GM19324 (cell line): ENCODE data around the gene MYO5C.

Experiments
- ATAC-seq: cut with Tn5 transposase; IDR thresholded peaks from one replicate; pipeline ENCODE4 v1.9.1; 2021; ENCODE audit warnings: mild to moderate bottlenecking, moderate library complexity; ENCODE audit not compliant: unreplicated experiment, low FRiP score

MYO5C gene

GRCh38 chr15:52295421-52296001, at the start of gene MYO5C:
Gene MYO5C, minus strand, starts transcription at chr15:52295804. Its CDS starts 168 bp downstream, at chr15:52295636.
- ATAC-seq = no peak

GRCh38 chr15:52344592-52344991, 49.0 kb upstream of the MYO5C start:
- ATAC-seq = no peak

- ATAC-seq = no peak
Measured at GRCh38 chr15:52343831-52344230, 48.2 kb upstream of the MYO5C start.

GRCh38 chr15:52340093-52340492, 44.5 kb upstream of the MYO5C start:
- no peak for ATAC-seq

- no peak for ATAC-seq
Measured at GRCh38 chr15:52338891-52339290, 43.3 kb upstream of the MYO5C start.

- ATAC-seq = no peak
Measured at GRCh38 chr15:52338058-52338457, 42.5 kb upstream of the MYO5C start.

GRCh38 chr15:52337198-52337853, 41.7 kb upstream of the MYO5C start:
- ATAC-seq = no peak

- ATAC-seq = no peak
Measured at GRCh38 chr15:52336529-52336928, 40.9 kb upstream of the MYO5C start.

- no peak for ATAC-seq
Measured at GRCh38 chr15:52334491-52335160, 39.0 kb upstream of the MYO5C start.

- ATAC-seq = peak; percentile 80
Measured at GRCh38 chr15:52331490-52332240, 36.1 kb upstream of the MYO5C start.

- no peak for ATAC-seq
Measured at GRCh38 chr15:52329987-52330386, 34.4 kb upstream of the MYO5C start.

- no peak for ATAC-seq
Measured at GRCh38 chr15:52329150-52329549, 33.5 kb upstream of the MYO5C start.

GRCh38 chr15:52328680-52329079, 33.1 kb upstream of the MYO5C start:
- no peak for ATAC-seq

- no peak for ATAC-seq
Measured at GRCh38 chr15:52326756-52327155, 31.2 kb upstream of the MYO5C start.

- no peak for ATAC-seq
Measured at GRCh38 chr15:52324109-52324508, 28.5 kb upstream of the MYO5C start.

GRCh38 chr15:52318729-52319500, 23.3 kb upstream of the MYO5C start:
- ATAC-seq = no peak

GRCh38 chr15:52317688-52318087, 22.1 kb upstream of the MYO5C start:
- ATAC-seq = no peak

GRCh38 chr15:52317022-52317421, 21.4 kb upstream of the MYO5C start:
- no peak for ATAC-seq

- peak; percentile 30 for ATAC-seq
Measured at GRCh38 chr15:52309154-52309548, 13.5 kb upstream of the MYO5C start.

- peak; percentile 80 for ATAC-seq
Measured at GRCh38 chr15:52308446-52309153, 13.0 kb upstream of the MYO5C start.
